Amygdala (tissue), 56 donors: ENCODE results near the gene TBPL1.

Experiments used
- DNase-seq, 56 donors: peaks; one replicate each; lab custom pipeline; 2025; lab: John Stamatoyannopoulos, UW

TBPL1 gene

DNA sequence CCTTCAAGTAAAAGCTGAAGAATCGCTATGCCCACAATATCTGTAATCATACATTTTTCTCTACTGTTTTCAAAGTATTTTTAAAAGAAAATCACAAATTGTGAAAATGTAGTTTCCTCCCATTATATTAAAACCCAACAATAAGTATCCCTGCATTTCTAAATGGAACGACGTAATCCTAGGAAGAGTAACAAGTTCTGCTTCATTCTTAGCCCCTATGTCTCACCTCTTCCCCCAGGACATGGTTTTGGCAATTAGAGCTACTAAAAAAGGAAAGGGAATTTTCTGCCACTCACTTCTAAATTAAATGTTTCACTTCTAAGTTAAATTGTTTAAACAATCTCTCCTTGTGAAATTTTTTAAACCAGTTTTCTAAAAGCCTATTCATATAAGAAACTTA, 47.4 kb downstream of the TBPL1 start:
- DNase-seq = no peak

DNA sequence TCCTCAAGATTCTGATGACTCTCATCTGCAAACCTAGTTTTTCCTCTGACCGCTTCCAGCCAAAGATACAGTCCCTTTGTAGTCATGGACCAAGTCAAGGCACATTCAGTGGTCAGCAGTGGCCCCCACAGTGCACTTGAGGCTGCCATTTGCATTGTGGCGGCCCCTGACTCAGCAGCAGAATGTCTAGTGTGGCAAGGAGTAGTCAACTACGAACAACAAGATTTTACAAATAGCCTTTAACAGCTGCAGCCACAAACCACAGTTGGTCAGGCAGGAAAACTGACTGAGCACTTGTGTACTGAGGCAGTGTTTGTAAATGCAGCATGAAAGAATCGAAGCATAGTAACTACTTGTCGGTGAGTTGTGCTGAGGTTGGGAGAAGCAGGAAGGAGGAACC, 49.8 kb downstream of the TBPL1 start:
- no peak for DNase-seq

DNA sequence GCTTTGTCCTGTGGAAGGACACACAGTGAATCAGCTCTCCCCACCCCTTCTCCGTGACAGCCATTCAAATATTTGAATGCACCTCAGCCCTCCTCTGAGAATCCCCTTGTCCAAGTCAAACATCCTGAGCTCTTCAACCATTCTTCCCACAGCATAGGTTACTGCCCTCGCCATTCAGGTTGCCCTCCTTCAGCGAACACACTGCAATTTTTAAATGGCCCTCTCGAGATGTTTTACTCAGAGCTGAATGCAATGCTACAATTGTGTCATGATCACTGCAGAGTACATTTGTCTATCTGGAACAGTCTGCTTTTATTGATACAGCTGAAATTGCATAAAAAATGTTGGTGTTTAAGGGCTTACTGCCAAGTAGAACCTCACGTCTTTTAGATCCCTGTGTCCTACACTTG, 50.5 kb downstream of the TBPL1 start:
- DNase-seq = peak in 1 of 56 donors; percentile 11

DNA sequence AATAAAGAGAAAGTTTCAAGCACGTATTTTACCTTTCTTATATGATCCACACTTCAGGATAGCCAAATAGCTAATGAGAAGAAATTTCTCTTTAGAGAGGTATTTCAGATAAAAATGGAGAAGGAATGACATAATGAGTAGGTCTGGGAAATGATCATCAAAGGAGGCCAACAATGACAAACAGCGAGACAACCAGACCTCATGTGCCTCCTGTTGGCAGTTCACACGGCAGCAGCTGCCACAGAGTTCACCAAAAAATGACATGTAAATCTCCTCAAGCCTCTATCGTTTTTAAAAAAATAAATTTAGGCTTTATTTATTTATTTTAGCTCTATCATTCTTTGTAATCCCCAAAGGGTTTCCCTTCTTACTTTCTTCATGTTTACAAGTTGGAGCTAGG, 51.7 kb downstream of the TBPL1 start:
- no peak for DNase-seq

DNA sequence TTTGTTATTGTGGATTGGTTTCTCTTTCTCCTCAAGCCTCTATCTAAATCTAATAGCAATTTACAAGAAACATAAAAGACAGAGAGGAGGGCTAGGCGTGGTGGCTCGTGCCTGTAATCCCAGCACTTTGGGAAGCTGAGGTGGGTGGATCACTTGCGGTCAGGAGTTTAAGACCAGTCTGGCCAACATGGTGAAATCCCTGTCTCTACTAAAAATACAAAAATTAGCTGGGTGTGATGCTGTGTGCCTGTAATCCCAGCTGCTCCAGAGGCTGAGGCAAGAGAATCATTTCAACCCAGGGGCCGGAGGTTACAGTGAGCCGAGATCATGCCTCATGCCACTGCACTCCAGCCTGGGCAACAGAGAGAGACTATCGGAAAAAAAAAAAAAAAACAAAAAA, 52.8 kb downstream of the TBPL1 start:
- no peak for DNase-seq

DNA sequence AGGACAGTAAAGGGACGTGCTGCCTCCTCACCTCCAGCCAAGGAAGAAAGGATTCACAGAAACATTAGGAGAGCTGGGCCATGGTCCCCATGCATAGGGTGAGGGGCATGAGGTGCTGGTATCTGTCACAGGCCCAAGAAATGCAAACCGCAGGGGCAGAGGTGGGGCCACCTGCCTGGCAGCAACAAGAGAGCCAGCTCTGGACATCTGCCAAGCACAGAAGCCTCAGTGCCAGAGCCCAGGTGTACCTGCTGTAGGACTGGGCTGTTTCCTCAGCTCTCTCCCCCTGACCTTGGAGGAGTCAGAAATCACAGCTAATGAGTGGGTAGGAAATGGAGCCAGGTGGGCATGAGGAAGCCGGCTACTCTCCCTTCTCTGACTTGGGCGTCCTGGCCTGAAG, 54.1 kb downstream of the TBPL1 start:
- DNase-seq = no peak

DNA sequence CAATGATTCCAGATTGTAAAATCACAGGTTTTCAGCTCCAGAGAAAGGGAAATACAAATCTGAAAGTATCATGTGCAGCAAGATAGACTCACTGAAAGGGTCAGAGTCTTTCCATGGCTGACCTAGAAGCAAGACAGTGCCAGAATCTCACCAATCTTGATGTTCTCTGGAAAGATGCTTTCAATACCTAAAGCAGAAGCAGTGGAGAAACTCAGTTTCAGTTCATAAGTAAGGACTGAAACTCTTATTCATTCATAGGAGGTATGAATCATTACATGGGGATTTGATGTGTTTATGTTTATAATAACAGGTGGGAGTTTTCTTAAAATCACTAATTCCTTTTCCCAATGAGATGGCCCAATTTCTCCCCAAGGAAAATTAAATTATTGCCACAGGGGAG, 56.9 kb downstream of the TBPL1 start:
- no peak for DNase-seq

DNA sequence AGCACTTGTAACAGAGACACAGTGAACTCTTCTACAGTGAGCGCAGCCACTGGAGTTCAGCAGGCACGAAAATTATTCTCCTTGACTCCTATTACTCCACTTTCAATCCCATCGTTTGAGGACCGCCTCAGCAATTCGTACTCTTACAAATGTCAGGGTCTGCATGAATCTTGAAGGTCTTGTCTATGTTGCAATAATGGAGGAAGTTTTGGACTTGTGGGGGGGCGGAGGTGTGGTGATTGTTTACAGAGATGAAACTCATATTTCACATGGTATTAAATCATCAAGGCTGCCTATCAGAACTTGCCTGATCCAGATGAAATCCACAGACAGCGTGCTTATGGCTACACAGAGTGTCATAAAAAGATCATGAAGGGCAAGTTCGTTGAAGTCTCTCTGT, 57.4 kb downstream of the TBPL1 start:
- DNase-seq = no peak

DNA sequence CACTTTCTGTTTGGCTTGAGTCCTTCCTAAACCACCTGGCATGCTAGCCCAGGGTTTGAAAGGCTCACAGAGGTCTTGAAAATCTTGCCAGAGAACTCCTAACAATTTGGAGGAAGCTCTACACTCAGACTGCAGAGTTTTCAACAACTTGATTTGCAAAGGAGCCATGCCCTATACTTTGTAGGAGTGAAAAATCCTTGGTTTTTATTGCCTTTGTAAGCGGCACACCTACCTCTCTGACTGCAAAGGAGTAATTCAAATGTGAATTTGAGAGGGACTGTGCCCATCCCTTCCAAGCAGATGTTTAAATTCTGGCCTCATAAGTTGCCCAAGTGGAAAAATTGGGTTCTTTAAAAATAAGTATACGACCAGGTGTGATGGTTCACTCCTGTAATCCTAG, 58.0 kb downstream of the TBPL1 start:
- no peak for DNase-seq

DNA sequence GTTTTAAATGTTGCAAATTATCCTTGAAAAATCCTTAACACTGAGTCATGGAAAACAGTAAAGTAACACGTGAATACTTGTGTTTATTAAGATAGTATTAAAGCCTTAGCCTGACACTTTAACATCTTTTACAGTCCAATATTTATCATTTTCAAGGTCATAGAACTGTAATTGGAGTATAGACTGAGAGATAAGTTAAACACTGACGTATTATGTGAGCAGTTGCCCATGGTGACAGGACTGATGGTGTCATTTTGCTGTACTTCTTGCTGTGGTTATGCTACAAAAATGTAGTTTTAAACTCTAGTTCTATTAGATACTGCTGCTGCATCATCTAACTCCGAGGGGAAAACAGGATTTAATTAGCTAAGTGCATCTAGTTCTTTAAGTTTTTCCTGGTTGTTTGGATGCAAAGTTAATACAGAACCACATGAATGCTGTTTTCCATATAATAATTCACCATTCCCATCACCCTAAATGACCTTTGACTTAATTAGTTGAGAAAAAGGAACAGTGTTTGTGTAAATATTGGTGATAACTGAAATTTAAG, 61.6 kb downstream of the TBPL1 start:
- no peak for DNase-seq

DNA sequence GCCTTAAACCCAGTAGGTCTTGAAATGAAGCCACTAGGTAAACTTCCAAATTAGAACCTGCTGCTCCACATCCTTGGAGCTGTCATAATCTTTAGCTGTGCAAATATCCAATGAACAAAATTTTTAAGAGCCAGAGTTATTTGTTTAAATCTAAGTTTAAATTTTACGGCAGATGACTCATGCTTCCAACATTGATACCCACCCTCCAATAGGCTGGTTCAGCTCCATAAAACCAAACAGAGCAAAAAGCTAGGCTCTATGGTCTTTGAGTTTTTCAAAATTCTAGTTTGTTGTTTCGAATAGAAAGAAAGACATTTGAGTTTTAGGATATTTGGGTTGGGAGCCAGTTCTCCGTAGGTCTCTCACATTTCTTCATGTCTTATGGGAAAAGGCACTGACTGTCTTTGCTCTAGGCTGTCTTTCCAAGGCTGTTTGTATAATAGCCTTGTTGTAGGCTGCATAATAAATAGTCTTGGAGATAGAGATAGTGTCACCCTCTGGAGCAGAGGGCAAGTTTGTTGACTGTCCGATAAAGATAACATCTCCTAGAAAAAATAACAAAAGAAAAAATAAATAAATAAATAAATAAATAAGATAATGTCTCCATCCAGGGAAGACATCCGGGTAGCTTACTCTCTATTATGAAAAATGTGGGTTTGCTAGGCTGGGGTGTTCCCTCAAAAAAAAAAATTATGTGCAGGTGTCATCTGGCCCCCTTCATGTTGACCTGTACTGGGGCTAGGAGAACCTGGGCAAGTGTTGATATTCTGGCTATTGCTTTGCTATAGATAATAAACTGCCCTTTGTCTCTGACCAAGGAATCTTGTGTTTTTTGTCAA, 62.9 kb downstream of the TBPL1 start:
- no peak for DNase-seq

DNA sequence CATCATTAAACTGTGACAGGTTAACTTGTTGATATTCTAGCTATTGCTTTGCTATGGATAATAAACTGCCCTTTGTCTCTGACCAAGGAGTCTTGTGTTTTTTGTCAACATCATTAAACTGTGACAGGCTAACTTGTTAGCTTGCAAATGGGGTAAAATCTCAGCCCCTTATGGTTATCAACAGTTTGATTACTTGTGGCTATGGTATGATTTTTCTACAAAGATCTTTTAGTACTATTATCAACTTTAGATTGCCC, 63.5 kb downstream of the TBPL1 start:
- DNase-seq = no peak

DNA sequence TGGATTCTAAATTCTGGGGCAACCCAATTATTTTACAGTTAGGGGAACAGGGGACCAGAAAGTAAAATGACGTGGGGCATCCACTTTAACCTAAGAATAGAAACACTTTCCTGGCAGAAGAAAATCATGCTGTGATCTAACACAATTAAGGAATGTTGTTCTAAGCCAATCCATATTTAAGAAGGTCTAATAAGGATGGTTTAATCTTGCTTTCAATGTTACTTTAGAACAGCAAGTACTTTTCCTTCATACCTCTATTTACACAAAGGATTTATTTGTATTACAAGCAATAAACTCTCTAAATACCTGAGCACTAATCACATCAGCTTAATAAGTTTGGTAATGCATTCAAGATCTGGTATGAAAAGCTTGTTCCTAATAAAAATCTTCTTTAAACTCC, 67.0 kb downstream of the TBPL1 start:
- no peak for DNase-seq

DNA sequence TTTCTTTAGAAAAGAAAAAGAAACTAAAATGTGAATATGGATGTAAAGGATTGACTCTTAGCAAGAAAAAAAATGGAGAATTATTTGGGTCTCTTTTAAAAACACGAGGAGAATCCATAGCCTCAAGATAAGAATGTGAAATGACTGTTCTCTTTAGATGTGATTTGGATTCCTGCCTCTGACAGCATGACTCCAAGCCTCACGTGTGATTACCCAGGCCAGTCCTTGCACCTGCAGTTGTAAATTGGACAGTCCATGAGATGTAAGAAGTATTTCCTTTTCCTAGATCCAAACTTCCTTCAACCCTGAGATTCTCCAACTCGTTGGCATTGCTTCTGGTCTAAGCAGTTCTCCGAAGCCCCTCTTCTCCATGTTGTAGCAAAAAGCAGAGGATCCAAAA, 67.5 kb downstream of the TBPL1 start:
- DNase-seq = no peak

DNA sequence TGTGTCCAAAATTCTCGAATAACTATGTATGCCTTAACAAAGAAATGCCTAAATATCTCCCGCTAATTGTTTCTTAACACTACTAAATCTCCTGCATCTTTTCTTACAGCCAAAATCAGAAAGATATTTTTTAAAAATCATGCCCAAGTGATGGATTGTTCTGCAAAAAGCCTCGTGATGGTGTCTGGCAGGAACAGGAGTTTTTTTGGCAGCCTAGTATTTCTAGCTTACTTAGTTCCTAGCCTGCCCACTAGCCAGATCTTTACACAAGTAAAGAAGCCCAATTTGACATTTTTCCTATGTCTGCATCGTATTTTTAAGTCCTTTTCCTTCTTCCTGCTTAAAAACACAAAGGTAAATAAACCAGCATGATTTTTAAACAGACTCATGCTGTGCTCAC, 67.9 kb downstream of the TBPL1 start:
- DNase-seq = no peak

DNA sequence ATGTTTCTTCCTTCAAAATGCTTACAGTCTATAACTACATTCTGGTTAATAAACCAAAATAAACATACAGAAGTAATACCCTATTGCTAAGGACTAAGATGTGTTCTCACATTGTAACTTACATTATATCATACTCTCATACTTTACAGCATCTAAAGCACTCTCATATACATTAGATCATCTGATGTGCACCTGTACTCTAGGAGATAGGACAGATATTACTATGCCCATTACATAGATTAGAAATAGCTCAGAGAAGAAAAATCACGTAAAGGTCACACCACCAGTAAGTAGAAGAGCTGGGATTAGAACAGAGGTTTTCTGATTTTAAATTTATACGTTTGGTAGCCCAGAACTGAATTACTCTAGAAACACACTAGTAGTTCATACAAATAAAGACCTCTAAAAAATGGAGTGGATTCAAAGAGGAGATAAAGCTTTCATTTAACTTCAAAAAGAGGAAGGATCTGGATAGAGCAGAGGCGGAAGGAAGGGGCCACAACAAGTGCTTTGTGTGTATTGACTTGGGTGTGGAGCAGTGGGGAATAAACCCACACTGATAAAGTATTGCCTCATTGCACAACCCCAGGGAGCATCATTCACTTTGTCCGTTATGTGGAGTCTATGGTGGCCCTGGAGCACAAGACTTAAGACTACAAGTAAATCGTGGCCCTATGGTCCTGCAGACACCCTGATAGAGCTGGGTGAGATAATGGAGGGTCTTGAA, 68.5 kb downstream of the TBPL1 start:
- no peak for DNase-seq

DNA sequence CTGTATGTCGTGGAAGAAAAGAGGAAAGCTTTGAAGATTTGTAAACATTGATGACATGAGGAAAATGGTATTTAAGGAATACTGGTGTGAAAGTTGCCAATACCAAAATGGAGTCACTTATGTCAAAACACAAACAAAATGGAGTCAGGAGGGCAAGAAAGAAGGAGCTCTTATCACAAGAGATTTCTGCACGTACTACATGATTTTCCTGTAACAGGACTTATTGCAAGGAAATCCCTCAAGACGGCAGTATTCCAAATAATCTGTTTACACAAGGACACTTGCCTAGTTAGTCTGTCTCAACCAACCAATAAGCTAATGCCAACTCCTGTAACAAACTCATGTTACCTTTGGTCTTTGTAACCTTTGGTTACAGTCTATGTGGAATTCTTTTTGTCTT, 69.6 kb downstream of the TBPL1 start:
- DNase-seq = no peak

DNA sequence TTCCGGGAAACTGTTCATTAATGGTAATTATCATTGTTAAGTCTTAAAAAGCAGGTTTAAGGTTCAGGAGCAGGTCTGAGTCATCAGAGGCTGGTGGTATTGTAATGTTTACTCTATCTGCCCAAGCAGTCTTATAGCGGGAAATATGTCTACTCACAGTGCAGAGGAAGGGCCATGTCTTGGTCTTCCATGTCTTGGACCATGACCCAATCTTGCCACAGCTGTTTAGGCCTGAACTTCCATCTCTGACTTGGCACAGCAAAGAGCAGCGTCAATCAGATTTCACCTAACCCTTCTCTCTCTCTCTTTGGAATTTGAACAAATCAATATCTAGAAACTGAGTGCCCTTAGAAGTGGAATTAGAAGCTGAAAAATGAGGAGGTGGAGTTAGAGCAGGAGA, 73.6 kb downstream of the TBPL1 start:
- DNase-seq = no peak

DNA sequence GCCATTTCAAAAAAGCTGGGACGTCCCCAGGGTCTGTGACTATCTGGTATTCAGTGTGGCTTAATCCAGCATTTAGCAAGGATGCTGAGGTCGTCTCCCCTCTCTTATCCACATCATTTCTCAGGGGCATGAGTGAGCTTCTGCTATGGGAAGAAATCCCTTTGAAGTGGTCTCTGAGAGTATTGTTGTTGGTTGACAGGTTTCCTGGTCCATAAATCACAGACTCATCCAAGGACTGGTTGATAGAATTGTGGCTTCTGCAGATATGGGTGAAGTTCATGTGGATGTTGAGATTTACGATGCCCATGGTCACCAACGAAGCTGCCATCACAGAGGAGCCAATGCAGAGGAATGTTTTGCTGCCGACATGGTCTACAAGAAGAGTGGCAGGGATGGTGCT, 75.4 kb downstream of the TBPL1 start:
- no peak for DNase-seq

DNA sequence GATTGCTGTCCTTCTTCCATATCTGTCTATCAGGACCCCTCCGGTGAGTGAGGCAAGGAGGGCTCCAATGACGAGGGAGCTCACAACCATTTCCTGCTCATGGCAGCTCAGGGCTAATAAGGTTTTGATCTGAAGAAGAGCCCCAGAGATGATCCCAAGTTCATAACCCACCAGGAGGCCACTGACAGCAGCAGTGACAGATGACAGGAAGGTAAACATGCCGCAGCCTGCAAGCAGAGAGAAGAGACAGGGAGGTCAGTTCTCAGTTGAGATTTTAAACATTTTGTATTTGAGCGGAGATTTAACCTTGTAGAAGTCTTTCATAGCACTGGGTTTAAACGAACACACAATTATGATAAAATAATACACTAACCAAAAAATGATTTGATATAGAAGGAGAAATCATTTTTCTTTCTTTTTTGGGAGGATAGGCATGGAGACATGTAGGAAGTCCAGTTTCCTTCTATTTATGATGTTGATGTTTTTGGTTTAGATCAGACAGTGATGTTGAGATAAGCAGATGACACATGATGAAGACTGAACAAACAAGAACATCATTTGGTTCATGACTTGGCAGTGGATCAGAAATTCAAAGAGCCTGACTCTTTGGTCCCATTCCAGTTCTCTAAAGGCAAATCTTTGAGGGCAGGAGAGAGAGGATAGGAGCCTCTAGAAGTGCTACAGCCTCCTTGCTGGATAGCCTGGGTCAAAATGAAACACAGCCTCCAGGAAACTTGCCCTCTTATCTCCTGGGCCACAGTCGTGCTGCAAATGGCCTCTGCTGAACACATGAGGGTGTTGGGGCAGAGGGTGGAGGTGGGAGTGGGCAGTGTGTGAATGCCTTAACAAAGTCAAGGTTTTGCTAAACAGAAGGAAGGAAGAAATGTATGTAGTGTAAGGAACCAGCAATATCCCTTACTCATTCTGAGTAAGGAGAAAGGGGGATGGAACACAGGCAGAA, 76.8 kb downstream of the TBPL1 start:
- DNase-seq = no peak

DNA sequence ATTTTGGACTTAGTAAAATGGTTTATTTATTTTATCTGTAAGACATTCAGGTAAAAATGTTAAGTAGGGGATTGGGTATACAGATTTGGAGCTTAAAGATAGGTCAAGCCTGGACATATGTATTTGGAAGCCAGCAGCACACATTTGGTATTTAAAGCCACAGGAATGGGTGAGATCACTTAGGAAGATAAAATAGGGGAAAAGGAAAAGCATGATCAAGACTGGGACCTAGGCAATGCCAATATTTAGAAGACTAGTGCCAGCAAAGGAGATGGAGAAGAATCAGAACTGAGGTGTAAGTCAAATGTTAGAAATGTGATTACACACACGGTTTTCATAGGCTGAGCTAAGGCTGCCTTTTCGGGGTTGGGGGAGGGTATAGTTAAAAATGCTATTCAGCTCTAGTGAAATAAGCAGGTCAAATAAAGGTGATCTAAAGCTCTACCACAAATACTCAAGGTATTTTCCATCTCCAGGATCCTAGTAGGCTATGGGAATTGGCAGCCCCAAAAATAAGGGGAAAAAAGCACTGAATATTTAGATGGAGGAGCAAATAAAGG, 78.8 kb downstream of the TBPL1 start:
- no peak for DNase-seq
